CD4-positive, CD25-positive, alpha-beta regulatory T cell (primary cell): ENCODE measurements around the gene IWS1. TPM values are rescaled to one million over a fixed set of nuclear protein-coding genes. Genes with fewer than 3 reads are reported as not detected.
A peak's percentile ranks its signal among the peaks of the same experiment; 100 is the strongest.

Experiments used
- ATAC-seq, 2 donors: fragments of 150-1000 bp; cut with Tn5 transposase; one replicate each; pipeline ENCODE4 v1.10.0; 2021; ENCODE audit warnings: low read depth in 2 of 2, moderate number of reproducible peaks in 2 of 2, moderate library complexity in 1 of 2
- DNase-seq, 3 donors: peaks; one replicate each; pipeline versions ENCODE4 v3.0.0 to v3.0.0-alpha.2; 2012 to 2022; ENCODE audit warnings: mixed read lengths in 1 of 3
- H3K27ac ChIP-seq: one replicate; pipeline ENCODE4 v1.7.0; 2013; ENCODE audit warnings: mild to moderate bottlenecking, low read length; ENCODE audit not compliant: insufficient read depth, poor library complexity, severe bottlenecking
- H3K27me3 ChIP-seq: one replicate; pipeline ENCODE4 v1.7.0; 2013; ENCODE audit warnings: low read length; ENCODE audit not compliant: control insufficient read depth, insufficient read depth
- H3K36me3 ChIP-seq: one replicate; pipeline ENCODE4 v1.7.0; 2013; ENCODE audit warnings: mild to moderate bottlenecking, low read length, moderate library complexity; ENCODE audit not compliant: control insufficient read depth, insufficient read depth
- H3K4me1 ChIP-seq: 2 replicates; pipeline ENCODE4 v1.7.0; 2013; ENCODE audit warnings: mild to moderate bottlenecking, low read length; ENCODE audit not compliant: insufficient read depth, control insufficient read depth, poor library complexity, severe bottlenecking
- H3K4me3 ChIP-seq: one replicate; pipeline ENCODE4 v1.7.0; 2013; ENCODE audit warnings: low read depth, mild to moderate bottlenecking, low read length, moderate library complexity
- H3K9me3 ChIP-seq, 2 experiments: 1 replicate in 1 of 2; 2 replicates in 1 of 2; pipeline ENCODE4 v1.7.0; 2013; ENCODE audit warnings: low read length in 2 of 2, mild to moderate bottlenecking in 1 of 2, moderate library complexity in 1 of 2; ENCODE audit not compliant: control insufficient read depth in 2 of 2
- H3K27ac Mint-ChIP-seq, 3 donors: one replicate each; pipeline ENCODE4 v1.8.0; 2020 to 2022; ENCODE audit warnings: mild to moderate bottlenecking in 3 of 3, mixed read lengths in 3 of 3, moderate library complexity in 2 of 3
- H3K27me3 Mint-ChIP-seq: one replicate; pipeline ENCODE4 v1.8.0; 2022; ENCODE audit warnings: mild to moderate bottlenecking, mixed read lengths
- H3K36me3 Mint-ChIP-seq: one replicate; pipeline ENCODE4 v1.8.0; 2020; ENCODE audit warnings: mixed read lengths
- H3K4me1 Mint-ChIP-seq, 4 donors: one replicate each; pipeline ENCODE4 v1.8.0; 2020 to 2022; ENCODE audit warnings: mixed read lengths in 4 of 4, mild to moderate bottlenecking in 1 of 4
- H3K4me3 Mint-ChIP-seq, 4 donors: one replicate each; pipeline ENCODE4 v1.8.0; 2020 to 2022; ENCODE audit warnings: mild to moderate bottlenecking in 4 of 4, mixed read lengths in 4 of 4, moderate library complexity in 3 of 4
- H3K9me3 Mint-ChIP-seq, 7 donors: one replicate each; pipeline ENCODE4 v1.8.0; 2020 to 2022; ENCODE audit warnings: mixed read lengths in 7 of 7, mild to moderate bottlenecking in 3 of 7, moderate library complexity in 2 of 7
- polyA plus RNA-seq, 4 donors: library from polyadenylated mRNA; unstranded; fragments of 300-500 nt; fragmentation: Illumina TruSeq; gene quantifications; one replicate each; pipeline ENCODE4 v1.2.3, GENCODE V29; 2021
- total RNA-seq: library from RNA; stranded (reverse); gene quantifications from one replicate; pipeline ENCODE4 v1.2.3, GENCODE V29; 2022

Gene IWS1
- total RNA-seq, result 39.6 TPM
- polyA plus RNA-seq, result 10 to 100 TPM; 15.4 to 20.4 (median 18.7) TPM

DNA sequence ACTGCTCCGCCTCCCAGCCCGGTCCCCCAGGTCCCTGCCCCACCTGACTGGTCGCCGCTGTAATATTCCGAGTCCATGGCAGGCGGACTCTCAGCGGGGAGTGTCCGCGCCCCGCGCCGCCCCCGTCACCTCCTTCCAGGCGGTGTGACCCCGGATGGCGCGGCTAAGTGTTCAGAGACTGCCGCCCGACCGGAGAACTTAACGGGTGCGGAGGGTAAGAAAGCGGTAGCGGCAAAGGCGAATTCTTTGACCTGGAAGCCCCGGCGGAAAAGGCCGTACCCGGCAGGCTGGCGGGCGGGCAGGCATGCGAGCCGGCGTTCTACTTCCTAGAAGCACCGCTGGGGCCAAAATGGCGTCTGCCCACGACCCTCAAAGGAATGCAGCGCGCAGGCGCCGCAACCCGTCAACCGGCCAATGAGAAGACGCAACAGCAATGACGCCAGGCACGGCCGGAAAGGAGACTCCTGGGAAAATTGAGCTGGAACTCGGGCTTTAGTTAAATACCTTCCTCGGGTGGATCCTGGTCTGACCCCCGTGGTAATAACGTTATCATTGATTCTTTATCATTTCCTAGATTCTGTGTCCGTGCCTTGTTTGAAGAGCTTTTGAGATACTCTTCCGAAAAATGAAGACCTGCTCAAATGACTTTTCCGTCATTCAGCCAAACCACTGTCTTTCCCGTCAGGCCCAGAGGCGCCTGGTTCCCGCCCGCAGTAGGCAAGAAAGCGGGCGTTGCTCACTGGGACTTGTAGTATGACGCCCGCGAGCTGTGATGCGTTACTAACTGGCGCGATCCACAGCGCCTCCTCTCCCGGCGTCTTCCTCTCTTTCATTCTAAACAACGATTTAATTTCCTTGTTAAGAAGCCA, at the start of gene IWS1:
Gene IWS1 (minus strand): TSS at position 358 of the 869 bp plus-strand sequence. CDS start 281 bp downstream, at position 77.
- peaks cover 0 to 4% (median 0%) of the 10 kb centered on the region in 7 donors for H3K9me3 Mint-ChIP-seq
- Histone ChIP-seq H3K4me3 (peak within 1 kb of the TSS; percentile 98), H3K9me3 (no peaks in the 10 kb centered on the region), H3K4me1 (peaks cover 38% of the 10 kb centered on the region), H3K27ac (peak within 1 kb of the TSS; percentile 98), H3K27me3 (peaks cover 8% of the 10 kb centered on the region), H3K36me3 (peaks cover 20% of the 10 kb centered on the region)
- H3K4me3 Mint-ChIP-seq, result peak within 1 kb of the TSS; percentile 94 to 99 (median 97)
- peak; percentile 90 to 97 (median 94) for DNase-seq
- H3K36me3 Mint-ChIP-seq, result peaks cover 23% of the 10 kb centered on the region
- peaks cover 29 to 58% (median 35%) of the 10 kb centered on the region in 4 donors for H3K4me1 Mint-ChIP-seq
- H3K27me3 Mint-ChIP-seq, result no peaks in the 10 kb centered on the region
- ATAC-seq, result peak; percentile 90 to 92
- peak within 1 kb of the TSS; percentile 98 to 100 (median 100) for H3K27ac Mint-ChIP-seq

DNA sequence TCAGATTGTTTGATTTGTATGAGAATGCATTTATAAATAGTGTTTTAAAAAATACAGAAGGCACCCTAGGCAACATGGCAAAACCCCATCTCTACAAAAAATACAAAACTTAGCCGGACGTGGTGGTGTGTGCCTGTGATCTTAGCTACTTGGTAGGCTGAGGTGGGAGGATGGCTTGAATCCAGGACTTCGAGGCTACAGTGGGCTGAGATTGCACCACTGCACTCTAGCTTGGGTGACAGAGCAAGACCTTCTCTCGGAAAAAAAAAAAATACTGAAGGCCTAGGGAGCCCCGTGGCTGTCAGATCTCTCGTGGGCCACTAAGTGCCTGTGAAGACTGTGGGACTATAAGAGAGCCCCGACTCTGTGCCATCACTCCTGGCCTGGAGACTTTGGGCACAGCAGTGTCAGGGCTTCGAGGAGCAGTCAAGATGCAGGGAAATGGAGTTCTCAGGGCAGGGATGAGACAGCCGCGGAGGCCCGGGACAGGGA, 49.7 kb upstream of the IWS1 start:
- peaks cover 24% of the 10 kb centered on the region for H3K27me3 Mint-ChIP-seq
- Histone ChIP-seq H3K27ac (no peak overlapping the region), H3K4me1 (peaks cover 4% of the 10 kb centered on the region), H3K36me3 (no peaks in the 10 kb centered on the region), H3K27me3 (no peaks in the 10 kb centered on the region), H3K4me3 (no peak overlapping the region), H3K9me3 (no peaks in the 10 kb centered on the region)
- no peaks in the 10 kb centered on the region for H3K9me3 Mint-ChIP-seq
- H3K36me3 Mint-ChIP-seq, result no peaks in the 10 kb centered on the region
- H3K4me1 Mint-ChIP-seq, result peaks cover 0 to 16% (median 7%) of the 10 kb centered on the region in 4 donors
- no peak for ATAC-seq
- no peak overlapping the region for H3K4me3 Mint-ChIP-seq
- DNase-seq, result no peak
- H3K27ac Mint-ChIP-seq, result peak overlapping the region in 1 of 3 donors; percentile 25

DNA sequence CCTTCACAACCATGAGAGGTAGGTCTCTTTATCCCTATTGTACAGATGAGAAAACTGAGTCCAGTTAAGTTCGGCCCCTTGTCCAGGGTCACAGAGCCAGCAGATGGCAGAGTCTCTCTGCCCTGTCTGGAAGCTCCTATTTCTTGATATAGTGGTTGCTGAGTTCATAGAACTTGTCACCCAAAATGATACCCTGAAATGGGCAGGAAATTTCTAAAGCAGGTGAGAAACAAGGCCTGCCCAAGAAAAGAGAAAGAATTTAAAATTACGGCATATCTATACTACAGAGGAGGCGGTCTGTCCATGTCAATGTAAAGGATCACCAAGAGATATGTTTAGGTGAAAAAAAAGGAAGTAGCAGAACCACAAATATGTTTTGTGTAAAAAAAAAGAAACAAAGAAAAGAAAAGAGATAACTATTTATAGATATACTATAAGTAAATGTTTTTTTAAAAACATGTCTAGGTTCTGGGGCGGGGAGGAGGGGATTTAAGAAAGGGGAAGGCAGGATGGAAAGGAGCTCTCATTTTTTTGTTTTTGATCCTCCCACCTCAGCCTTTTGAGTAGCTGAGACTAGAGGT, 49.0 kb upstream of the IWS1 start:
- Mint-ChIP-seq H3K27me3 (peaks cover 24% of the 10 kb centered on the region), H3K9me3 (no peaks in the 10 kb centered on the region), H3K4me1 (peaks cover 0 to 16% (median 7%) of the 10 kb centered on the region in 4 donors), H3K4me3 (no peak overlapping the region), H3K36me3 (no peaks in the 10 kb centered on the region), H3K27ac (peak overlapping the region; percentile 24 to 72 (median 55))
- Histone ChIP-seq H3K27ac (no peak overlapping the region), H3K27me3 (no peaks in the 10 kb centered on the region), H3K9me3 (no peaks in the 10 kb centered on the region), H3K4me3 (no peak overlapping the region), H3K36me3 (no peaks in the 10 kb centered on the region), H3K4me1 (peaks cover 4% of the 10 kb centered on the region)
- DNase-seq (peak in 1 of 3 donors; percentile 61), ATAC-seq (peak in 1 of 2 donors; percentile 51)

DNA sequence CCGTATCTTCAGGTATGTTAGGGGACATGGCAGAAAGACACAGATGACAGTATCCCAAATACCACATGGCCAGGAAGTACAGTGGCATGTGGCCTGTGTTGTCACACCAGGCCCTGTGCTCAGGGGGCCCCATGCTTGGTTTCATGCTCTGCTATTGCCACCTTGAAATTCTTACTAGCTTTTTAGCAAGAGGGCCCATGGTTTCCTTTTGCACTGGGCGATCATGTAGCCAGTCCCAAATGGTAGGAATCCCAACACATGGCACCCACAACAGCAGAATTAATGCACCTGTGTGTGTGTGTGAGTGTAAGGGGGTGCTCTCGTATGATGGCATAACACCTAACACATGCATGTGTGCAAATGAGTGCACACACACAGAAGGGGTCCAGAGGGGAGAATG, 48.4 kb upstream of the IWS1 start:
- Histone ChIP-seq H3K9me3 (no peaks in the 10 kb centered on the region), H3K4me3 (no peak overlapping the region), H3K4me1 (peaks cover 4% of the 10 kb centered on the region), H3K36me3 (no peaks in the 10 kb centered on the region), H3K27me3 (no peaks in the 10 kb centered on the region), H3K27ac (no peak overlapping the region)
- H3K36me3 Mint-ChIP-seq, result no peaks in the 10 kb centered on the region
- DNase-seq (no peak), ATAC-seq (peak in 1 of 2 donors; percentile 17)
- peak overlapping the region in 1 of 3 donors; percentile 72 for H3K27ac Mint-ChIP-seq
- peaks cover 24% of the 10 kb centered on the region for H3K27me3 Mint-ChIP-seq
- H3K4me3 Mint-ChIP-seq, result no peak overlapping the region
- peaks cover 0 to 16% (median 7%) of the 10 kb centered on the region in 4 donors for H3K4me1 Mint-ChIP-seq
- H3K9me3 Mint-ChIP-seq, result no peaks in the 10 kb centered on the region

DNA sequence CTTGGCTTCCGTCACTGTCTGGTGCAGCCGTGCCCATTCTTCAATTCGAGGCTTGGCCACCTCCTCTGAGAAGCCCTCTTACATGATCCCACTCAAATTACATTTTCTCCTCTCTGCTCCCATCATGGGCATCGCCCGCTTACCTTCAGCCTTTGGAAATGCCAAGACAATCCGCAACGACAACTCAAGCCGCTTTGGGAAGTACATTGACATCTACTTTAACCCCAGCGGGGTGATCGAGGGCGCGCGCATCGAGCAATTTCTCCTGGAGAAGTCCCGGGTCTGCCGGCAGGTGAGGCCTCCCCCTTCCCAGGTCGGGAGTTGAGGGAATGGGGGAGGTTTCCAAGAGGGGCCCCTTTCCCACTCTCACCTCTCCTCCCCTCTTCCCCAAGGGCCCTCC, 47.5 kb upstream of the IWS1 start:
- Histone ChIP-seq H3K36me3 (no peaks in the 10 kb centered on the region), H3K4me1 (peaks cover 4% of the 10 kb centered on the region), H3K4me3 (no peak overlapping the region), H3K27ac (no peak overlapping the region), H3K27me3 (no peaks in the 10 kb centered on the region), H3K9me3 (no peaks in the 10 kb centered on the region)
- Mint-ChIP-seq H3K9me3 (no peaks in the 10 kb centered on the region), H3K4me3 (no peak overlapping the region), H3K4me1 (peaks cover 0 to 16% (median 6%) of the 10 kb centered on the region in 4 donors), H3K36me3 (no peaks in the 10 kb centered on the region), H3K27ac (peak overlapping the region in 1 of 3 donors; percentile 5), H3K27me3 (peaks cover 19% of the 10 kb centered on the region)
- ATAC-seq (no peak), DNase-seq (no peak)

DNA sequence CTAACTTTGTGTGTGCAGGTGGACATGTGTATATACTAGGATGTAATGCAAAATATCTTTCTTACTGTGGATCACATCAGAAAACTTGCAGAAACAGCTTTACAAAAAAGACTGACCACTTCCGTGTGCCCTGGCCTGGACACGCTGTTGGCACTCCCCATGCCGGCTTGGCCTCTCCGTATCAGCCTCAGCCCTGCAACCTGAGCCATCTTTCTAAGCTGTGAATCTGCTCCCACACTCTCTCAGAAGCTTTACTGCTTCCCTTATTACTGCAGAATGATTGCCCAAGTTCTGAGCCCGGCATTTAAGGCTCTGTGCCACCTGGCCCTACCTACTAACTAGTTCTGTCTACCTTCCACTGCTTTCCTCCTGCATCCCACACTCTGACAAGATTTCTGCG, 47.0 kb upstream of the IWS1 start:
- peaks cover 0 to 16% (median 6%) of the 10 kb centered on the region in 4 donors for H3K4me1 Mint-ChIP-seq
- H3K4me3 ChIP-seq, result no peak overlapping the region
- H3K36me3 Mint-ChIP-seq, result no peaks in the 10 kb centered on the region
- DNase-seq, result no peak
- H3K27me3 Mint-ChIP-seq, result peaks cover 15% of the 10 kb centered on the region
- no peak for ATAC-seq
- peaks cover 4% of the 10 kb centered on the region for H3K4me1 ChIP-seq
- H3K9me3 Mint-ChIP-seq, result no peaks in the 10 kb centered on the region
- H3K27ac ChIP-seq, result no peak overlapping the region
- no peaks in the 10 kb centered on the region for H3K36me3 ChIP-seq
- peak overlapping the region in 1 of 3 donors; percentile 5 for H3K27ac Mint-ChIP-seq
- H3K27me3 ChIP-seq, result no peaks in the 10 kb centered on the region
- H3K9me3 ChIP-seq, result no peaks in the 10 kb centered on the region
- H3K4me3 Mint-ChIP-seq, result no peak overlapping the region

DNA sequence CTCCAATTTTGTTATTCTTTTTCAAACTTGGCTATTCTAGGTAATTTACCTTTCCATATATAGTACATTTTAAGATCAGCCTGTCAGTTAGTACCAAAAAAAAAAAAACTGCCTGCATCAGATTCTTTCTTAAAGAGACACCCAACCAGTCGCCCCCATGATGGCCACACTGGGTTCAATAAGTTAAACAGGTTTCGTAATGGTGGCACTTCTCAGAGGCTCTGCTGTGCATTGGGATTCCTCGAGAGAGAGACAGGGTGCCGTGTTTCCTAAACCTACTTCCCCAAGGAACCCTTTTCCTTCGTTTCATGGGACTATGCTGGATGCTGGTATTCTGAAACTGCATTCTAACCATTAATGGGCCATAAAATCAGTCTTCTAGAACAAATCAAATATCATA, 46.6 kb upstream of the IWS1 start:
- H3K4me3 Mint-ChIP-seq, result no peak overlapping the region
- H3K4me3 ChIP-seq, result no peak overlapping the region
- H3K9me3 ChIP-seq, result no peaks in the 10 kb centered on the region
- DNase-seq (no peak), ATAC-seq (no peak)
- no peaks in the 10 kb centered on the region for H3K36me3 Mint-ChIP-seq
- H3K27me3 Mint-ChIP-seq, result peaks cover 10% of the 10 kb centered on the region
- H3K27ac Mint-ChIP-seq, result no peak overlapping the region
- H3K27me3 ChIP-seq, result no peaks in the 10 kb centered on the region
- H3K4me1 Mint-ChIP-seq, result peaks cover 0 to 16% (median 6%) of the 10 kb centered on the region in 4 donors
- no peak overlapping the region for H3K27ac ChIP-seq
- peaks cover 4% of the 10 kb centered on the region for H3K4me1 ChIP-seq
- no peaks in the 10 kb centered on the region for H3K9me3 Mint-ChIP-seq
- H3K36me3 ChIP-seq, result no peaks in the 10 kb centered on the region
